K562 (cell line): ENCODE results near the gene SERPINF2. TPM values are rescaled to one million over a fixed set of nuclear protein-coding genes. Genes with fewer than 3 reads are reported as not detected.

ENCODE experiments used
- ATF1 ChIP-seq, 2 experiments: fragments of 450-650 bp in 1 of 2; IDR thresholded peaks; 2 replicates each; pipeline ENCODE4 v1.6.1; 2016; ENCODE audit warnings: missing compliant biosample characterization in 1 of 2, missing genetic modification characterization in 1 of 2
- ATF3 ChIP-seq, 2 experiments: fragments of 450-650 bp in 1 of 2; sonication (generic) in 1 of 2; formaldehyde crosslinking in 1 of 2; IDR thresholded peaks in 1 of 2; conservative IDR thresholded peaks in 1 of 2; 2 replicates each; pipeline versions ENCODE4 v1.6.1 to v1.8.1; 2016 to 2023; ENCODE audit warnings: mild to moderate bottlenecking in 2 of 2, moderate library complexity in 2 of 2, inconsistent platforms in 1 of 2, missing genetic modification reagents in 1 of 2
- BACH1 ChIP-seq: fragments of 200-800 bp; sonication (Bioruptor generic); IDR thresholded peaks from 2 replicates; pipeline ENCODE4 v1.6.1; 2016; ENCODE audit warnings: missing genetic modification characterization, missing compliant biosample characterization
- CHD1 ChIP-seq: fragments of 200-600 bp; sonication (generic); IDR thresholded peaks from one replicate; pipeline ENCODE4 v1.6.1; 2012; ENCODE audit warnings: mild to moderate bottlenecking, moderate library complexity, low read length, inconsistent platforms
- ELF2 ChIP-seq: fragments of 250-450 bp; sonication (Bioruptor Pico); IDR thresholded peaks from 2 replicates; pipeline ENCODE4 v1.5.0; 2021; ENCODE audit warnings: mild to moderate bottlenecking
- GTF2E2 ChIP-seq: fragments of 200-800 bp; sonication (Bioruptor generic); IDR thresholded peaks from 2 replicates; pipeline ENCODE4 v1.6.1; 2016; ENCODE audit warnings: missing genetic modification characterization, missing compliant biosample characterization
- HNRNPL ChIP-seq: fragments of 200-400 bp; formaldehyde crosslinking; IDR thresholded peaks from 2 replicates; pipeline ENCODE4 v1.6.1; 2017; ENCODE audit warnings: low read depth, mild to moderate bottlenecking, low read length
- KDM1A ChIP-seq, 2 experiments: fragments of 450-650 bp; IDR thresholded peaks; 2 replicates each; pipeline ENCODE4 v1.6.1; 2016; ENCODE audit warnings: mild to moderate bottlenecking in 2 of 2
- MTA3 ChIP-seq: fragments of 450-650 bp; formaldehyde crosslinking; IDR thresholded peaks from 2 replicates; pipeline ENCODE4 v1.6.1; 2017; ENCODE audit warnings: mild to moderate bottlenecking, borderline replicate concordance
- NCOR1 ChIP-seq: fragments of 450-650 bp; IDR thresholded peaks from 2 replicates; pipeline ENCODE4 v1.6.1; 2016; ENCODE audit warnings: mild to moderate bottlenecking, moderate library complexity
- POLR3G ChIP-seq: IDR thresholded peaks from 2 replicates; pipeline ENCODE4 v1.6.1; 2011; ENCODE audit not compliant: insufficient read length, insufficient replicate concordance; ENCODE audit errors: extremely low read depth
- RFX1 ChIP-seq: fragments of 450-650 bp; IDR thresholded peaks from 2 replicates; pipeline ENCODE4 v1.6.1; 2016; ENCODE audit warnings: mild to moderate bottlenecking, moderate library complexity
- SAFB ChIP-seq: fragments of 200-400 bp; formaldehyde crosslinking; IDR thresholded peaks from 2 replicates; pipeline ENCODE4 v1.6.1; 2017; ENCODE audit warnings: low read depth, low read length, borderline replicate concordance
- XRCC5 ChIP-seq: fragments of 200-400 bp; formaldehyde crosslinking; IDR thresholded peaks from 2 replicates; pipeline ENCODE4 v1.6.1; 2017; ENCODE audit warnings: low read depth, mild to moderate bottlenecking, low read length
- ZBTB17 ChIP-seq: fragments of 450-650 bp; formaldehyde crosslinking; IDR thresholded peaks from 2 replicates; pipeline ENCODE4 v1.4.0; 2020; ENCODE audit warnings: mild to moderate bottlenecking
- ZBTB34 ChIP-seq: fragments of 250-450 bp; sonication (Bioruptor Pico); IDR thresholded peaks from 2 replicates; pipeline ENCODE4 v1.8.0; 2021; ENCODE audit warnings: mild to moderate bottlenecking, moderate library complexity
- ZNF143 ChIP-seq: sonication (generic); formaldehyde crosslinking; IDR thresholded peaks from 2 replicates; pipeline ENCODE4 v1.9.0; 2022; ENCODE audit warnings: mild to moderate bottlenecking, missing genetic modification reagents
- ZNF449 ChIP-seq: fragments of 250-450 bp; sonication (Bioruptor Pico); IDR thresholded peaks from 2 replicates; pipeline ENCODE4 v1.8.0; 2022; ENCODE audit warnings: moderate library complexity, mild to moderate bottlenecking, inconsistent platforms
- ZNF695 ChIP-seq: fragments of 450-650 bp; formaldehyde crosslinking; IDR thresholded peaks from 2 replicates; pipeline ENCODE4 v1.4.0; 2020; ENCODE audit warnings: mild to moderate bottlenecking, moderate library complexity
- ZNF766 ChIP-seq: fragments of 200-800 bp; sonication (Bioruptor generic); conservative IDR thresholded peaks from 2 replicates; pipeline ENCODE4 v1.6.1; 2016; ENCODE audit warnings: missing genetic modification characterization, missing compliant biosample characterization
- polyA plus RNA-seq, 8 experiments: library from polyadenylated mRNA; depleted of rRNA in 4 of 8; stranded (reverse) in 5 of 8; unstranded in 3 of 8; fragments of >200 nt; fragmentation: Nextera tagmentation in 2 of 8; fragmentation: Illumina TruSeq in 1 of 8; extraction: Ambion mirVana in 2 of 8; extraction: Trizol in 1 of 8; gene quantifications; 2 replicates each; pipeline versions ENCODE4 v1.2.1 to v1.2.3, GENCODE V29; 2011 to 2014; ENCODE audit warnings: inconsistent platforms in 1 of 8, missing spikeins in 1 of 8
- total RNA-seq, 7 experiments: library from RNA; depleted of rRNA in 6 of 7; stranded (reverse); fragments of >200 nt in 6 of 7; fragmentation: Illumina TruSeq in 2 of 7; extraction: Trizol in 2 of 7; gene quantifications; 2 replicates each; pipeline versions ENCODE4 v1.2.1 to v1.2.3, GENCODE V29; 2011 to 2021; ENCODE audit warnings: low replicate concordance in 1 of 7
- TF ChIP-seq, protein P1 (sequence below): fragments of 150-350 bp; conservative IDR thresholded peaks from 2 replicates; pipeline ENCODE4 v1.6.1; 2014; ENCODE audit warnings: low read length

SERPINF2 gene
- total and polyA plus RNA-seq, 9 of the 15 experiments (the other 6 are each of a cell fraction or from before 2014, with no cell fraction given): 0.22 TPM; not detected in 8

- TF ChIP-seq ZNF143 (CRISPR knock-in tag) (no peak), ZNF449 (CRISPR knock-in tag) (no peak), ELF2 (CRISPR knock-in tag) (no peak), CHD1 (no peak), POLR3G (no peak), RFX1 (no peak), ZNF766 (0 out of 2 replicates have a peak, but pooled peaks have one; percentile 38), KDM1A (IDR thresholded peaks at IDR 0.05) (peak; percentile 36 to 85; a peak in 2 of 4 replicates), HNRNPL (no peak), ZBTB34 (no peak), NCOR1 (no peak; the same call in 1 of the 2 replicates), ATF1 (CRISPR knock-in tag; IDR thresholded peaks at IDR 0.05) (no peak), ATF1 (tag; IDR thresholded peaks at IDR 0.05) (no peak), MTA3 (0 out of 2 replicates have a peak, but pooled peaks have one; percentile 36), ZNF695 (CRISPR knock-in tag) (no peak), ZBTB17 (no peak), ATF3 (IDR thresholded peaks at IDR 0.05) (0 out of 2 replicates have a peak, but pooled peaks have one; percentile 12), ATF3 (CRISPR knock-in tag; conservative IDR thresholded peaks at IDR 0.05) (no peak), SAFB (no peak), XRCC5 (0 out of 2 replicates have a peak, but pooled peaks have one; percentile 21), BACH1 (tag) (peak; percentile 30; the same call in 1 of the 2 replicates), GTF2E2 (tag) (no peak)
- TF ChIP-seq, protein P1, sequence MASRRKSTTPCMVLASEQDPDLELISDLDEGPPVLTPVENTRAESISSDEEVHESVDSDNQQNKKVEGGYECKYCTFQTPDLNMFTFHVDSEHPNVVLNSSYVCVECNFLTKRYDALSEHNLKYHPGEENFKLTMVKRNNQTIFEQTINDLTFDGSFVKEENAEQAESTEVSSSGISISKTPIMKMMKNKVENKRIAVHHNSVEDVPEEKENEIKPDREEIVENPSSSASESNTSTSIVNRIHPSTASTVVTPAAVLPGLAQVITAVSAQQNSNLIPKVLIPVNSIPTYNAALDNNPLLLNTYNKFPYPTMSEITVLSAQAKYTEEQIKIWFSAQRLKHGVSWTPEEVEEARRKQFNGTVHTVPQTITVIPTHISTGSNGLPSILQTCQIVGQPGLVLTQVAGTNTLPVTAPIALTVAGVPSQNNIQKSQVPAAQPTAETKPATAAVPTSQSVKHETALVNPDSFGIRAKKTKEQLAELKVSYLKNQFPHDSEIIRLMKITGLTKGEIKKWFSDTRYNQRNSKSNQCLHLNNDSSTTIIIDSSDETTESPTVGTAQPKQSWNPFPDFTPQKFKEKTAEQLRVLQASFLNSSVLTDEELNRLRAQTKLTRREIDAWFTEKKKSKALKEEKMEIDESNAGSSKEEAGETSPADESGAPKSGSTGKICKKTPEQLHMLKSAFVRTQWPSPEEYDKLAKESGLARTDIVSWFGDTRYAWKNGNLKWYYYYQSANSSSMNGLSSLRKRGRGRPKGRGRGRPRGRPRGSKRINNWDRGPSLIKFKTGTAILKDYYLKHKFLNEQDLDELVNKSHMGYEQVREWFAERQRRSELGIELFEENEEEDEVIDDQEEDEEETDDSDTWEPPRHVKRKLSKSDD: no peak
Observed at GRCh38 chr17:1736348-1737281, 6.1 kb upstream of the SERPINF2 start (continued).
